ENCODE data around the gene CFAP53.

CFAP53 gene

GRCh38 chr18:50287441-50288347, 21.4 kb upstream of the CFAP53 start, which contains the start of gene CXXC1:
TSS of gene CXXC1 (minus strand) at chr18:50287692. CDS start at chr18:50287589, 103 bp downstream.
- peak; percentile 98 for DNase-seq (ENCODE audit: low read depth in 2 of 2)

DNA sequence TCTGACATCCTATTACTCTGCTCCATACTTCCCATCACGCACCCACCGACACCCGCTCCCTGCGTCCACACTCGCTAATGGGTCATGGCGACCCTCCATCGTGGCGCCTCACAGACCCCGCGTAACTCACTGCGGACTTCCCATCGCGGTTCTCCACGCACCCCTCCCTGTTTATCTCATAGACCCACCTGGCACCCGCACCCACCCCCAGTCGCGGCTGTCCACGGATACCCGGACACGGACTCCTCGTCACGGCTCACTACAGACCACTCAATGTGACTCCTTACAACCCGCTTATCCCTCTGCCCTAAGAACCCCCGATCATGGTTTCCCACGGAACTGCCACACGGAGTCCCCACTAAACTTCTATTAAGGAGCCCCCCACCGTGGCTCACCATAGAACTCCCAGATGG, 20.7 kb upstream of the CFAP53 start:
- no peak for DNase-seq (ENCODE audit: low read depth in 2 of 2)

- DNase-seq (ENCODE audit: low read depth in 2 of 2), result no peak
Observed at GRCh38 chr18:50286391-50287027, 20.2 kb upstream of the CFAP53 start.

- no peak for DNase-seq (ENCODE audit: low read depth in 2 of 2)
Observed at GRCh38 chr18:50285631-50286321, 19.5 kb upstream of the CFAP53 start.

DNA sequence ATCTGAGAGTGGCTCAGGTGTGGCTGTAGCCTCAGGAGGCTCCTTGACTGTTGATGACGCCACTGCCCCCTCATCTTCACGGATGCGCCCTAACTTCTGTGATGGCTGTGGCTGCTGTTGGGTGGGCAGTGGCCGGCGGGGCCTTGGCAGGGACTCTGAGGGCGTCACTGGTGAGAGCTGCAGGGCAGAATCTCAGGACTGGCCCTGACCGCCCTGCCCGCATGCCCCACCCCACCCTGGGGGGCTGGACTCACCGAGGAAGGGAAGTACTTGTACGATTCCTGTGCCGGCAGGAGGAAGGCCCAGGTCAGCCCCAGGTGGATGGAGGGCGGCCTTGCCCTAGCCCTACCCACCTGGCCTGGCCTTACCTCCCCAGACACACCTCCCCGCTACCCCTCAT, 18.8 kb upstream of the CFAP53 start:
- DNase-seq (ENCODE audit: low read depth in 2 of 2), result no peak

DNA sequence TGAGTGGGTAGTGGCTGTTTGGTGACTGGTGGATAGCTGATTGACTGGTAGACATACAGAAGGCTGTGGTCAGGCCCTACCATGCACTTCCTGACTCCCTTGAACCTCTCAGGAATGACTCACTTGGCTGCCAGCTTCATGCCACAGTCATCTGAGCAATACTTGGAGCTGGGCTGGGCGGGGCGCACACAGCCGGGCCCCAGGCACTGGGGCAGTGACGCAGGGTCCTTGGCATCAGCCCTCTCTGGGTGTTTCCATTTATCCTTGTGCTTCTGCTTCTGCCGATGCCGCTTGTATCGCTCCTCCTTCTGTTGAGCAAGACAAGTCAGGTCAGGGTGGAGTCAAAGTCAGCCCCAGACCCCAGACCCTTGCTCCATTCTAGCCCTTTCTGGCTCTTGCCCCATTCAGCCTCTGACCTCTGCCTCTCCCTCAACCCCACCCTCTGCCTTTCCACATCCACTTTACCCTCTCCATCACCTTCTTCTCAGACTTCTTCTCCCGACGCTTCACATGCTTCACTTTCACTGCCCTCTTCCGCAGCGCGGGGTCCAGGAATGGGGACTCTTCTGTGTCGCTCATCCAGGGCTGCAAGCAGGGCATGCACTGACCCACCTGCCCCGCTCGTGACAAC, 18.1 kb upstream of the CFAP53 start:
- no peak for DNase-seq (ENCODE audit: low read depth in 2 of 2)

GRCh38 chr18:50283469-50284209, 17.3 kb upstream of the CFAP53 start:
- no peak for DNase-seq (ENCODE audit: low read depth in 2 of 2)

GRCh38 chr18:50282521-50283335, 16.4 kb upstream of the CFAP53 start:
- DNase-seq (ENCODE audit: low read depth in 2 of 2), result no peak

- DNase-seq (ENCODE audit: low read depth in 2 of 2), result no peak
Observed at GRCh38 chr18:50281972-50282520, 15.8 kb upstream of the CFAP53 start.

DNA sequence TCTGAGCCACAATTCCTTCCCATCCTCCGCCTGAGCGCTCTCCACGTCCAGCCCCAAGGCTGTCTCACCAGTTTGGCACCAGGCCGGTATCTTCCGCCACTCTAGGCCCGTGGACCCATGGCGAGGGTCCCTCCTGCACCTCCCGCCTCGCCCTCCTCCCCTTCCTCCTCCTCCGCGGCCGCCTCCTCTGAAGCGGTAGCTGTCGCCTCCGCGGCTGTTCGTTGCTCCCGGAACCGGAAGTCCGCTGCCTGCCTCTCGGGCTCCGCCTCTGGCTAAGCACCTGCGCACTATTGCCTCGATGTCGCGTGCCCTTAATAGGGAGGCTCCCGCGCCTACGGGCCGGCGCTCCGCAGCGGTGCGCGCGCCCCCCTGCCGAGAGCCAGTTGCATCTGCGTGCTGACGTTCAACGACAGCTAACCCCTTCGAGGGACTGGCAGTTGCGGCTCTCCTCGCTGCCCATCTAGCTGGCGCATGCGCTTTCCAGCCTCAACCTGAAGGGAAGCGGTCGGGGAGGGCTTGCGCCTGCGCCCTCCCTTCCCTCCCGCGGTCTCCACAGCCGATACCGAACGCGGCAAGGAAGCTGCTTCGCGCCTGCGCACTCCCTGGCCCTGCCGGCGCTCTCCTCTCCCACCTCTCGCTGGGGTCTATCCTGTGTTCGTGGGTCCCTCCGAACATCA, 15.1 kb upstream of the CFAP53 start, which contains the start of gene MBD1:
Gene MBD1 (minus strand): TSS at position 229 of the 677 bp plus-strand sequence. CDS start 1,531 bp downstream, outside the sequence.
- peak; percentile 96 to 97 for DNase-seq (ENCODE audit: low read depth in 2 of 2)

GRCh38 chr18:50280707-50281294, 14.5 kb upstream of the CFAP53 start:
- DNase-seq (ENCODE audit: low read depth in 2 of 2), result no peak

- DNase-seq (ENCODE audit: low read depth in 2 of 2), result no peak
Observed at GRCh38 chr18:50279752-50280151, 13.5 kb upstream of the CFAP53 start.

GRCh38 chr18:50277942-50278341, 11.6 kb upstream of the CFAP53 start:
- DNase-seq (ENCODE audit: low read depth in 2 of 2), result no peak

- DNase-seq (ENCODE audit: low read depth in 2 of 2), result no peak
Observed at GRCh38 chr18:50276452-50276851, 10.2 kb upstream of the CFAP53 start.

DNA sequence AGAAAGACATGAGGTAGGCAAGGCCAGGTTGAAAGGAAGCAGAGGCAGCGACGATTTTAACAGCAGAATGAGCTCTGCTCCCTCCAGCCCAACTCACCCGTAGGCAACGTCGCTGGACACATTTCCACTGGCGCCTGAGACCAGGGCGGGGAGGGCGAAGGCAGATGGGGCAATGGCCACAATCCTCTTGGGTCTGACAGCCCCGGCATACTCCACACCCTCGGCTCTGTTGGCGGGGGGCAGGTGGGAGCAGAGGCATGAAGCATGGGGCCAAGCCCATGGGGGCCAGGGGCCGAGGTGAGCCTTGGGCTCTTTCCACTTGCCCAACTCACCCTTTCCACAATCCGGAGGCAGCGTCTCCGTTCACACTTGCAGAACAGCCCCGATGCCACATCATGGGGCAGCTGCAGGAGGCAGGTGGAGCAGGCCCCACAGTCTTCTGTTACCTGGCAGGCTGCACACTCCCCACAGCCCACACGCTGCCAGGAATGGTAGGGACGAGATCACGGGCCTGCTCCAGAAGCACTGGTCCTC, 9.3 kb upstream of the CFAP53 start:
- DNase-seq (ENCODE audit: low read depth in 2 of 2), result no peak

DNA sequence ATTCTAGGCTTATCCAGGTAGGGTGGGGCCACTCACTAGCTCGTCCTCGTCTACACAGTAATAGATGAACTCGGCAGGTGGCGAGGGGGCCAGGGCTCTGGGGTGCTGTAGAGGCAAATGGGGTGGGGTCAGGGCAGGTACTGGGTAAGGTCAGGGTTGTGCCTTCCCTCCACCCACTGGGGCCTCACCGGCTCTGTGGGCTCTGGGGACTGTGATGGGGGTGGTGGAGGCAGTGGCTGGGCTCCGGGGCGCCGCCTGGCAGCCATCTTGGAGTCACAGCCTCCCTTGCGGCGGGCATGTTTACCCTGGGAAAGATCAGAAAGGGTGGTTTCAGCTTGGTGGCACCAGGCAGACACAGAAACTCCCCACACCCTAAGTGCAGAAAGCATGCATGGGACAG, 8.6 kb upstream of the CFAP53 start:
- no peak for DNase-seq (ENCODE audit: low read depth in 2 of 2)

DNA sequence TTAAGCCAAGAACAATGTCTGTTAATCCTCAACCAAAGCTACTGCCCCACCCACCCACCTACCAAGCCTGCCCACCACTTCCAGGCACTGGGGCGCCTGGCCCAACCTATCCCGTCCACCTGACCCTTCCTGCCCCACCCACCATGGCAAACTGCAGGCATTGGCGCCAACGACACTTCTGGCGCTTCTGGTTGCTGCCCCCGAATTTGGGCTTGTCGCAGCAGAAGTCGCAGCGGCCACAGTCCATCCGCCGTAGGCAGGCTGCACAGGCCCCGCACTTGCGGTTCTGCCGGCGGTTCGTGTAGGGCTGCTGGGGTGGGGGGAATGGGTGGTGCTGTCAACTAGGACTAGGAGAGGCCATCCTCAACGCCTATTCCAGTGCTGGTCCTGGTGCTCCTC, 7.7 kb upstream of the CFAP53 start:
- DNase-seq (ENCODE audit: low read depth in 2 of 2), result no peak

DNA sequence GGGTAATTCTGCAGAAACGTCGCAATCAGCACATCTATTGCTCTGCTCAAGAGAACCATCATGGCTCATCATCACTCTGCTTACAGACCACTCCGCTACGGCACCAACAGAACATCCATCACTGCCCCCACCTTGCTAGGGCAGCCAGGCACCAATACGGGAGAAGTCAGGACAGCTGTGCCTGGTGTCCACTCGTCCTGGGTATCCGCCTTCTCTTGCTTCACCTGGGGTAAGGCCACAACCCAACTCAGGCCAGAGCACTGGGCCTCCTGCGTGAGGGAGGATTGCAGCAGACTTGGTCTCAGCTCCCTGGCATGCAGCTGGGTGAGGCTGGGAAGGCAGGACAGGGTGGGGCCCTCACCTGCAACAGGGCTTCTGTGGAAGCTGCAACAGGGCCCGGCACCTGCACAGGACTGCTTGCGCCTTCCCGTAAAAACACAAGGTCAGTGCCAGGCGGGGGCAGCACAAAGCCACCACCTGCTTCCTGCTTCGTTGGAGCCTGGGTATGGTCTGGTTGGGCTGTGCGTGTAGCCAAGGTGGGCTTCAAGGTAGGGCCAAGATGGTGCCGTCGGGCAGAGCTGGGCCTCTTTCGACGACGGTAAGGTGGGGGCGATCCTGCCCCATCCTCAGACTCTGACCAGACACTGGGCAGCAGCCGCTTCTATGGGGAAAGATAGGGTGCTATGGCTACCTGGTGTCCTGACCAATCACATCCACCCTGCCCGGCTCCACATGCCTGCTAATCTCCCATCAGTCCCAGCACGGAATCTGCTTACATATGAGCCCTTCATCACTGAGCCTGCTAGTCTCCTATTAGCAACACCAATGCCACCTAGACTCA, 7.1 kb upstream of the CFAP53 start:
- DNase-seq (ENCODE audit: low read depth in 2 of 2), result no peak
